ENCODE measurements around the gene SH2D2A.

The SH2D2A gene

GRCh38 chr1:156756355-156756754 lies 60.3 kb downstream of the SH2D2A start:
- H3K27me3 ChIP-seq (ENCODE audit: low read length) = no peaks in the 10 kb centered on the region
- no peaks in the 10 kb centered on the region for H4K20me1 ChIP-seq (ENCODE audit: low read depth, low read length)
- no peak overlapping the region for H3K4me3 ChIP-seq (ENCODE audit: insufficient read depth, low read length, poor library complexity, severe bottlenecking)
- H3K79me2 ChIP-seq (ENCODE audit: insufficient read depth, low read length) = peaks cover 8% of the 10 kb centered on the region; the same call in 1 of the 2 replicates
- TF ChIP-seq CTCF (IDR thresholded peaks at IDR 0.05; ENCODE audit: insufficient read depth, low read length, poor library complexity, severe bottlenecking) (no peak), EZH2phosphoT487 (conservative IDR thresholded peaks at IDR 0.05; ENCODE audit: low read length) (no peak)
- peaks cover 12% of the 10 kb centered on the region for H3F3A ChIP-seq (ENCODE audit: insufficient read depth)
- H3K36me3 ChIP-seq (ENCODE audit: low read length) = no peaks in the 10 kb centered on the region
- H3K4me2 ChIP-seq (ENCODE audit: low read depth, low read length, poor library complexity, severe bottlenecking) = no peak overlapping the region
- no peak overlapping the region for H3K9ac ChIP-seq (ENCODE audit: low read length)
- H2AFZ ChIP-seq (ENCODE audit: low read depth, low read length, severe bottlenecking) = no peak overlapping the region
- no peaks in the 10 kb centered on the region for H3K9me2 ChIP-seq (replicated peaks; ENCODE audit: insufficient read depth, low read length)
- H3K9me3 ChIP-seq (ENCODE audit: insufficient read depth, low read length) = no peaks in the 10 kb centered on the region
- no peak overlapping the region for H3K27ac ChIP-seq (ENCODE audit: low read depth, low read length)

All from SU-DHL-6 (cell line).